Spleen (tissue), 7 donors: ENCODE measurements around the gene ARHGAP22.

Experiments
- CTCF ChIP-seq, 11 experiments: fragments of 200-600 bp in 7 of 11; fragments of 450-650 bp in 4 of 11; sonication (generic) in 4 of 11; IDR thresholded peaks in 8 of 11; conservative IDR thresholded peaks in 3 of 11; 1 replicate in 7 of 11; 2 replicates in 4 of 11; pipeline versions ENCODE4 v1.4.0 to v1.8.0; 2016 to 2021; ENCODE audit warnings: antibody characterized with exemption in 11 of 11, inconsistent platforms in 4 of 11, mild to moderate bottlenecking in 1 of 11
- POLR2A ChIP-seq, 3 donors: fragments of 450-650 bp; IDR thresholded peaks; one replicate each; pipeline ENCODE4 v1.5.1; 2017; ENCODE audit warnings: antibody characterized with exemption in 3 of 3, mild to moderate bottlenecking in 1 of 3
- donor health status: DM: no; HTN: no; CAD: no; lungs with moderate emphysema.
- donor health status: DM: no; HTN: no; CAD: no.
- donor health status: DM: no; HTN: no; CAD: no.

GRCh38 chr10:48542471-48543181 lies 62.2 kb downstream of the ARHGAP22 start:
- no peak for TF ChIP-seq CTCF (IDR thresholded peaks at IDR 0.05 in 8 of 11, conservative IDR thresholded peaks at IDR 0.05 in 3 of 11)
- TF ChIP-seq POLR2A (IDR thresholded peaks at IDR 0.05): no peak
